ENCODE results near the gene MTHFSD.

MTHFSD gene

GRCh38 chr16:86515413-86515776, 39.6 kb downstream of the MTHFSD start:
- H3K4me3 ChIP-seq (ENCODE audit: low read depth, low read length) = no peak overlapping the region

DNA sequence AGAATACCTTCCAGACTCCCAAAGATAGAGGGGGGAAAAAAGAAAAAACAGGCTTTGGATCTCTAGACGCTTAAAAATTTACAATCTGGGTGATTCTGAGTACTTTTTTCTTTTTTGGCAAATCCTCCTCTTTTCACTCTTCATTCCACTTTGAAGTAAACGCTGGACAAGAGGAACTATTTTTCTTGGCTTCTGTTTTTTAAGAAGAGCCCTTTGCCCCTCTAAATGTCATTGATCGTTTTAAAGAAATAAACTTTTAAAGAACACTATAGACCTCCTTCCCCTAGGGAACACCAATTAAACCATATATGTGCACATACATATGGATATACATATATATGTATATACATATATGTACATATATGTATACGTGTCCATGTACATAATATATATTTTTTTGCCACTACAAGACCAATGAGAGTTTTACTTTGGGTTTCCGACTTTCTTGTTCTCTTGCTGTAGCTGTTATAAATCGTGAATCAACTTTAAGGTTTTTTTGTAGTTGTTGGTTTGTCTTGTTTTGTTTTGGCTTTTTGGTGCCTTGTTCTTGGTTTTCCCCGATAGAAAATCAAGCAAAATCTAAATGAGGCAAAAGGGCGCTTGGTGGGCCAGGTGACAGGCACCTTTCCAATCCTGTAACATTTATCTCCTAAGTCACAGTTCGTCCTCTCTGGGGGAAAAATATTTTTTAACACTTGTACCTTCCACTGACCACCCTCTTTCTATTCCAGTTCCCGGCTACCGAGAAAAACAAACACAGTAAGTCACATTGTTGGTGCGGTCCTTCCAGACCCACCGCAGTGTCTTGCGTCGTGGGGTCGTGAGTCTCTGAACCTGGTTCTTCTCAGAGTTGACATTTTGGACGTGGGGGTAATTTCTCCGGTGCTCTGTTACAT, 40.3 kb downstream of the MTHFSD start:
- H3K4me3 ChIP-seq (ENCODE audit: low read depth, low read length) = no peak overlapping the region

DNA sequence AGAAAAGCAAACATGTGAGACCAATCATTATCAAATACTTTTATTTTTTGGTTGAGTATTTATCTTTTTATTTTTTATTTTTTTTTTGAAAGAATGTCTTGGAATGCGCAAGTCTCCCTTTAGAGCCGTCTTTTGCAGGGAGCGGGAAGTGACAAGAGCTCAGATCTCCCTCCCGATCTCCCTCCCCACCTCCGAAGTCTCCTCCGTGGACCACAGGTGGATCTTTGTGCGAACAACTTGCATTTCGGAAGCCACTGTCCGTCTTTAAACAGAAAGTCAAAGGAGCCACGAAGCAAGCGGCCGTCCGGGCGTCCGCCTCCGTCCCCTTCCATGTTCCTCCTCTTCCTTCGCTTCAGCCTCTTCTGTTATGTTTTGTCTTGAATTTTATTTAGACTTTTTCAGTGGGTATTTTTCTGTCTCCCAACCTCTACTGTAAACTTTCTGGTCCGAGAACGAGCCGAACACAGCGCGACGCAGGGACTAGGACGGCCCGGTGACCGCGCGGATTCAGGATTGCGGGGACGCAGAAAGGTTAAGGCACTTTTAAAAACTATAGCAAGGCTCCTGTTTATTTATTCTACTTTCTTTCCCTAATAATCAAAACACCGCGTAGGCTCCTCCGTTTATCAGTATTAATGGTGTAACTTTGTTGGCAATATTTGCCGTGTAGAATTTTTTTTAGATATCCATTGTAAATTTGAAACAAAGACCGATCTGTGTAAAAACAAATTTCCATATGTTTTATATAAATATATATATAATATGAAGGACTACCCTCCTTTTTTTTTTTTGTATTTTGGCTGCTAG, 41.4 kb downstream of the MTHFSD start:
- H3K4me3 ChIP-seq (ENCODE audit: low read depth, low read length) = no peak overlapping the region

GRCh38 chr16:86512860-86513470, 42.1 kb downstream of the MTHFSD start:
- H3K4me3 ChIP-seq (ENCODE audit: low read depth, low read length) = no peak overlapping the region

- H3K4me3 ChIP-seq (ENCODE audit: low read depth, low read length) = no peak overlapping the region
Measured at GRCh38 chr16:86512301-86512859, 42.7 kb downstream of the MTHFSD start.

GRCh38 chr16:86511317-86512161, 43.5 kb downstream of the MTHFSD start:
- no peak overlapping the region for H3K4me3 ChIP-seq (ENCODE audit: low read depth, low read length)

DNA sequence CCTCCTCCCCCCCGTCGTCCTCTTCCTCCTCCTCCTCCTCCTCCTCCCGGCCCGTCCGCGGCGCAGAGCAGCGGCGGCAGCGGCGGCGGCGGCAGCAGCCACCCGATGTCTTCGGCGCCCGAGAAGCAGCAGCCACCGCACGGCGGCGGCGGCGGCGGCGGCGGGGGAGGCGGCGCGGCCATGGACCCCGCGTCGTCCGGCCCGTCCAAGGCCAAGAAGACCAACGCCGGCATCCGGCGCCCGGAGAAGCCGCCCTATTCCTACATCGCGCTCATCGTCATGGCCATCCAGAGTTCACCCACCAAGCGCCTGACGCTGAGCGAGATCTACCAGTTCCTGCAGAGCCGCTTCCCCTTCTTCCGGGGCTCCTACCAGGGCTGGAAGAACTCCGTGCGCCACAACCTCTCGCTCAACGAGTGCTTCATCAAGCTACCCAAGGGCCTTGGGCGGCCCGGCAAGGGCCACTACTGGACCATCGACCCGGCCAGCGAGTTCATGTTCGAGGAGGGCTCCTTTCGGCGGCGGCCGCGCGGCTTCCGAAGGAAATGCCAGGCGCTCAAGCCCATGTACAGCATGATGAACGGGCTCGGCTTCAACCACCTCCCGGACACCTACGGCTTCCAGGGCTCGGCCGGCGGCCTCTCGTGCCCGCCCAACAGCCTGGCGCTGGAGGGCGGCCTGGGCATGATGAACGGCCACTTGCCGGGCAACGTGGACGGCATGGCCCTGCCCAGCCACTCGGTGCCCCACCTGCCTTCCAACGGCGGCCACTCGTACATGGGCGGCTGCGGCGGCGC, 44.4 kb downstream of the MTHFSD start, which contains the start of gene FOXF1:
Gene FOXF1 (plus strand): TSS at position 63 of the 797 bp plus-strand sequence. CDS start 43 bp downstream, at position 106.
- peak within 1 kb of the TSS; percentile 1 for H3K4me3 ChIP-seq (ENCODE audit: low read depth, low read length)

GRCh38 chr16:86509759-86510464, 45.1 kb downstream of the MTHFSD start:
- peak overlapping the region; percentile 1 for H3K4me3 ChIP-seq (ENCODE audit: low read depth, low read length)

GRCh38 chr16:86508947-86509758, 45.9 kb downstream of the MTHFSD start:
- peak overlapping the region; percentile 6 for H3K4me3 ChIP-seq (ENCODE audit: low read depth, low read length)

DNA sequence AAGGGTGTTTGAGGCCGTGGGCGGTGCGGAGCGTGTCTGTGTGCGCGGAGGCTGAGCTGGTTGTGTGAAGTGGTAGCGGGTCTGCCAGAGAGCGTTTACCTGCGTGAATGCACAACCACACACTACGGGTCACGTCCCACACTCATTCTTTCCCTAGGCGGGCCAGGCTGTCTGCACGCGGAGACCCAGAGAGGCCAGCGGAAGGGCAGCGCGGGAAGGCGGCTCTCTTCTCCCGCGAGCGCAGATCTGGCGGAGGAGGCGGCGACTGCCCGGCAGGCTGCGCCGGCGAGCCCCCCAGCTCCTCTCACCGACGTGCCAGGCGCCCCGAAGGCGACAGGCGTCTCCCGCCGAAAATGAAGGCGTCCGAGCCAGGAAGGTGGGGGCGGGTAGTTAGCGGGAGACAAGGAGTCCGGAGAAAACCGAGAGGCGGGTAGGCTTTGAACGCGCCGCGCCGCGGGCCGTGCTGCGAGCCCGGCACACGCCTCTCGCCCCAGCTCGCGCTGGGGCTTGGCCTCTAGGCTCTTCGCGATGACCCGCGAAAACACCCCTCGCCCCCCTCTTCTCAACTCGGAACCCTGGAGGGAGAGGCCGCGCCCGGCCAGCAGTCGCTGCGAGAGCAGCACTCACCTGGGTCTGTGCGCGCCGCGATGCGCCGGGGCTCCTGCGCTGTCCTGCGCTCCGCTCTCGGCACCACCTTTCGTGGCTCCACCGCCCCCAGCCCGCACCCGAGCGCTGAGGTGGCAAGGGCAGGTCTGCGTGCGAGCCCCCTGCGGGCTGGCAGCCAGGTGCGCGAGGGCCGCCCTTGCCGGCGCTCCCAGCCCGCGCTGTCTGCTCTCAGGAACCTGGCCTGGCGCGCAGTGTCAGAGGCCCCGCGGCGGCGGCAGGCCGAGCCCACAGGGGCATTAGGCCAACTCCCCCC, 46.7 kb downstream of the MTHFSD start:
- H3K4me3 ChIP-seq (ENCODE audit: low read depth, low read length) = no peak overlapping the region

GRCh38 chr16:86507173-86508027, 47.6 kb downstream of the MTHFSD start:
- no peak overlapping the region for H3K4me3 ChIP-seq (ENCODE audit: low read depth, low read length)

- H3K4me3 ChIP-seq (ENCODE audit: low read depth, low read length) = no peak overlapping the region
Measured at GRCh38 chr16:86505899-86506864, 48.9 kb downstream of the MTHFSD start.

- no peak overlapping the region for H3K4me3 ChIP-seq (ENCODE audit: low read depth, low read length)
Measured at GRCh38 chr16:86505185-86505898, 49.7 kb downstream of the MTHFSD start.

Data from iPS-11a (cell line).